ENCODE measurements around the gene MMD.

The MMD gene

GRCh38 chr17:55384643-55385232, 36.9 kb downstream of the MMD start:
- no peak overlapping the region for H2AFZ ChIP-seq
- no peaks in the 10 kb centered on the region for H3K9me3 ChIP-seq (ENCODE audit: control insufficient read depth, low read length)
- TF ChIP-seq, protein P1, sequence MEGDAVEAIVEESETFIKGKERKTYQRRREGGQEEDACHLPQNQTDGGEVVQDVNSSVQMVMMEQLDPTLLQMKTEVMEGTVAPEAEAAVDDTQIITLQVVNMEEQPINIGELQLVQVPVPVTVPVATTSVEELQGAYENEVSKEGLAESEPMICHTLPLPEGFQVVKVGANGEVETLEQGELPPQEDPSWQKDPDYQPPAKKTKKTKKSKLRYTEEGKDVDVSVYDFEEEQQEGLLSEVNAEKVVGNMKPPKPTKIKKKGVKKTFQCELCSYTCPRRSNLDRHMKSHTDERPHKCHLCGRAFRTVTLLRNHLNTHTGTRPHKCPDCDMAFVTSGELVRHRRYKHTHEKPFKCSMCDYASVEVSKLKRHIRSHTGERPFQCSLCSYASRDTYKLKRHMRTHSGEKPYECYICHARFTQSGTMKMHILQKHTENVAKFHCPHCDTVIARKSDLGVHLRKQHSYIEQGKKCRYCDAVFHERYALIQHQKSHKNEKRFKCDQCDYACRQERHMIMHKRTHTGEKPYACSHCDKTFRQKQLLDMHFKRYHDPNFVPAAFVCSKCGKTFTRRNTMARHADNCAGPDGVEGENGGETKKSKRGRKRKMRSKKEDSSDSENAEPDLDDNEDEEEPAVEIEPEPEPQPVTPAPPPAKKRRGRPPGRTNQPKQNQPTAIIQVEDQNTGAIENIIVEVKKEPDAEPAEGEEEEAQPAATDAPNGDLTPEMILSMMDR (IDR thresholded peaks at IDR 0.05): no peak
- no peak overlapping the region for H3K4me3 ChIP-seq (ENCODE audit: low read depth, low read length)
- no peaks in the 10 kb centered on the region for H3K27me3 ChIP-seq (ENCODE audit: control insufficient read depth, insufficient read depth, low read length)
- H3K27ac ChIP-seq: no peak overlapping the region
- no peaks in the 10 kb centered on the region for H3K36me3 ChIP-seq (ENCODE audit: control insufficient read depth, insufficient read depth, low read length)
- no peaks in the 10 kb centered on the region for H3K4me1 ChIP-seq
- no peaks in the 10 kb centered on the region for H3K79me2 ChIP-seq
- H3K9ac ChIP-seq: no peak overlapping the region
- no peak overlapping the region for H3K4me2 ChIP-seq (ENCODE audit: low read length)

DNA sequence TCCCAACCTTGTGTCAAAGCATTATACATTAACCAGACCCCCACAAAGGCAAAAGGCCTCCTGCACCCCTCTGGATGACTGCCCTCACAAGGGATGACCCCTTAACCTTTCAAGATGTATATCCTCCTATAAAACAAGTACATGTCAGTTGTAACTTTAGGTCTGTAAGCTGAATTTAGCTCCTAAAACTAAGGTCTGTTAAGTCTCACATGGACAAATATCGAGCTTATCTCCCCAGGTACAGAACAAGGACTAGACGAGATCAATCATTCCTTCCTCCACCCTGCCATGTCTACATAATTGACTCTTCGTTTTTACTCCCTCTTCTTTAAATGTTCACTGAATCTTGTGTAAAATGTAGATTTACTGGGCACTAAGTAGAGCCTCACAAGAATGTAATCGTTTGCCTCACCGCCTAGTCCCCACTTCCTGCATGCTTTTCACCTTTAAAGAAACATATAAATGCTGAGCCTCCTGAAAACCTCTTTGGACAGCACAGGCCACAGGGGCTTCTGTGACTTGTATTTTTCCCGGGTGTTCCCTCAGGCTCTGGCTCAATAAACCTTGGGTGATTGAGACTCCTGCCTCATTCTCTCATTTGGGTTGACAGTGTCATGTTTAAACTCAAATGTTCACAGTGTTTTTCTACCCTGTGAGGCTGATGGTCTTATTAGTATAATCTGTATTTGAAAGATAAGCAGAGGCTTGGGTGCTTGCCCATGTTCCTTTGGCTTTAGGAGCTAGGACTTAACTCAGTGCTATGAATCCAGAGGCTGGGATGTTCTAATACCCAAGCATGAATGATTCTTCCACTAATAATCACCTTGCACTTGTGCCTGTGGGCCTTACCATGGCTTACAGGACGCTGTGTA, 37.6 kb downstream of the MMD start:
- Histone ChIP-seq H3K4me2 (ENCODE audit: low read length) (no peak overlapping the region), H3K9ac (no peak overlapping the region), H3K9me3 (ENCODE audit: control insufficient read depth, low read length) (no peaks in the 10 kb centered on the region), H3K27me3 (ENCODE audit: control insufficient read depth, insufficient read depth, low read length) (no peaks in the 10 kb centered on the region), H3K27ac (no peak overlapping the region), H3K36me3 (ENCODE audit: control insufficient read depth, insufficient read depth, low read length) (no peaks in the 10 kb centered on the region), H3K79me2 (no peaks in the 10 kb centered on the region), H3K4me3 (ENCODE audit: low read depth, low read length) (no peak overlapping the region), H3K4me1 (no peaks in the 10 kb centered on the region), H2AFZ (no peak overlapping the region)
- TF ChIP-seq, protein P1 (IDR thresholded peaks at IDR 0.05): no peak

GRCh38 chr17:55381017-55381770, 40.4 kb downstream of the MMD start:
- H3K27ac ChIP-seq: no peak overlapping the region
- no peaks in the 10 kb centered on the region for H3K79me2 ChIP-seq
- no peaks in the 10 kb centered on the region for H3K36me3 ChIP-seq (ENCODE audit: control insufficient read depth, insufficient read depth, low read length)
- no peaks in the 10 kb centered on the region for H3K4me1 ChIP-seq
- no peak overlapping the region for H3K4me2 ChIP-seq (ENCODE audit: low read length)
- H2AFZ ChIP-seq: no peak overlapping the region
- no peaks in the 10 kb centered on the region for H3K9me3 ChIP-seq (ENCODE audit: control insufficient read depth, low read length)
- TF ChIP-seq, protein P1 (IDR thresholded peaks at IDR 0.05): no peak
- no peak overlapping the region for H3K9ac ChIP-seq
- H3K4me3 ChIP-seq (ENCODE audit: low read depth, low read length): no peak overlapping the region
- H3K27me3 ChIP-seq (ENCODE audit: control insufficient read depth, insufficient read depth, low read length): no peaks in the 10 kb centered on the region

DNA sequence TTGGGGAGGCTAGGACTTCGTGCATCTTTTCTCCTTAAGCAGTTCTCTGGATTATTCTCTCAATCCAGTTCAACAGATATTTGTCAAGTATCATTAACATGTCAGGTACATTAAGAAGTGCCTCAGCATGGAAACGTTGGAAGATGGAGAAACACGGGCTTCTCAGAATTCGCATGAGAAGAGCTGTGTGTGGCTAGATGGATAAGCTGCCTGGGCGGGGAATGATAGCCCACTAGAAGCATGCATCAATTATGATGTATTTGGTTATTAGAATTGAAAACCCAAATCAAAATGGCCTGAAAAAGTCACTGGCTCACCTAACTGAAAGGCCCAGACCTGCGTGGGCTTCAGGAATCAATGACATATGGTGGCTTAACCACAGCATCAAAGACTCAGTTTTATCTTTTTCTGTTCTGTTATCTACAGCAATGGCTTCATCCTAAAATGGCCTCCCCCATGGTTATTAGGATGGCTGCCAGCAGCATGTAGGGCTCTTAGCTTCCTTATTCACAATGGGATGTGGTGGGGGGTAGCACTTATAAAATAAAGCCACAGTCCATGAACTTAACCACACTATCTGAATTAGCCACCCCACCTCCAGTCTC, 43.9 kb downstream of the MMD start:
- no peaks in the 10 kb centered on the region for H3K36me3 ChIP-seq (ENCODE audit: control insufficient read depth, insufficient read depth, low read length)
- no peak overlapping the region for H2AFZ ChIP-seq
- H3K4me2 ChIP-seq (ENCODE audit: low read length): no peak overlapping the region
- no peak overlapping the region for H3K9ac ChIP-seq
- H3K27ac ChIP-seq: no peak overlapping the region
- H3K27me3 ChIP-seq (ENCODE audit: control insufficient read depth, insufficient read depth, low read length): no peaks in the 10 kb centered on the region
- no peaks in the 10 kb centered on the region for H3K79me2 ChIP-seq
- H3K4me1 ChIP-seq: no peaks in the 10 kb centered on the region
- TF ChIP-seq, protein P1 (IDR thresholded peaks at IDR 0.05): no peak
- no peaks in the 10 kb centered on the region for H3K9me3 ChIP-seq (ENCODE audit: control insufficient read depth, low read length)
- H3K4me3 ChIP-seq (ENCODE audit: low read depth, low read length): no peak overlapping the region
